Measurements from ENCODE around the gene CCDC186. TPM values are rescaled to one million over a fixed set of nuclear protein-coding genes. Genes with fewer than 3 reads are reported as not detected.
A peak's percentile ranks its signal among the peaks of the same experiment; 100 is the strongest.

The CCDC186 gene
- total RNA-seq, 2 donors from 2014 or later: 19.9 to 22.3 TPM

DNA sequence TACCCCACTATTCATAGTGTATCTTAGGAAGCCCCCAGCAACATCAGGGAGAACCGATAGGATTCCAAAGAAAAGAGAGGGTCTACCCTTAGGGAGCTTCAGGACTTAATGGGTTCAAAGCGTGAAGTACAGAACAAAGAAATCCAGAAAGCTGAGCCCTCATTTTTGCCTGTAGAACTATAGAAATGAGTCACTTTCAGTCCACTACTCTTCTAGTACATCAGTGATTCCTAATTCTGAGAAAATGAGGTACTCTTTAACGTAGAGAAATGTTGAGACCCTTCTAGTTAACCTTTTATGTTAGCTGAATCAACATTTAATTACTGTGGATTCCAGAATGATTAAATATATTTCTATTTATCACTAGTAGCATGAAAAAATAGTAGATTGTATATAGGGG lies 6.9 kb upstream of the CCDC186 start:
- no peak overlapping the region for H3K4me3 ChIP-seq (ENCODE audit: low read length)
- H3K4me1 Mint-ChIP-seq: peaks cover 3% of the 10 kb centered on the region
- H3K27me3 Mint-ChIP-seq (ENCODE audit: insufficient read depth): peaks cover 15% of the 10 kb centered on the region
- H3K9me3 ChIP-seq (ENCODE audit: control insufficient read depth, low read length): no peaks in the 10 kb centered on the region
- H3K36me3 Mint-ChIP-seq (ENCODE audit: low read depth): no peaks in the 10 kb centered on the region
- TF ChIP-seq, protein P1, sequence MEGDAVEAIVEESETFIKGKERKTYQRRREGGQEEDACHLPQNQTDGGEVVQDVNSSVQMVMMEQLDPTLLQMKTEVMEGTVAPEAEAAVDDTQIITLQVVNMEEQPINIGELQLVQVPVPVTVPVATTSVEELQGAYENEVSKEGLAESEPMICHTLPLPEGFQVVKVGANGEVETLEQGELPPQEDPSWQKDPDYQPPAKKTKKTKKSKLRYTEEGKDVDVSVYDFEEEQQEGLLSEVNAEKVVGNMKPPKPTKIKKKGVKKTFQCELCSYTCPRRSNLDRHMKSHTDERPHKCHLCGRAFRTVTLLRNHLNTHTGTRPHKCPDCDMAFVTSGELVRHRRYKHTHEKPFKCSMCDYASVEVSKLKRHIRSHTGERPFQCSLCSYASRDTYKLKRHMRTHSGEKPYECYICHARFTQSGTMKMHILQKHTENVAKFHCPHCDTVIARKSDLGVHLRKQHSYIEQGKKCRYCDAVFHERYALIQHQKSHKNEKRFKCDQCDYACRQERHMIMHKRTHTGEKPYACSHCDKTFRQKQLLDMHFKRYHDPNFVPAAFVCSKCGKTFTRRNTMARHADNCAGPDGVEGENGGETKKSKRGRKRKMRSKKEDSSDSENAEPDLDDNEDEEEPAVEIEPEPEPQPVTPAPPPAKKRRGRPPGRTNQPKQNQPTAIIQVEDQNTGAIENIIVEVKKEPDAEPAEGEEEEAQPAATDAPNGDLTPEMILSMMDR (conservative IDR thresholded peaks at IDR 0.05): no peak
- no peak overlapping the region for H3K27ac ChIP-seq (ENCODE audit: low read depth, low read length)
- no peak for DNase-seq
- WGBS, 2 experiments (ENCODE audit: insufficient coverage in 1 of 2, insufficient read length in 1 of 2): 83 to 92% methylated on average over 1 to 3 of the region's 3 CpGs
- no peak overlapping the region for H3K27ac Mint-ChIP-seq
- H3K4me3 Mint-ChIP-seq: no peak overlapping the region
- no peaks in the 10 kb centered on the region for H3K36me3 ChIP-seq (ENCODE audit: control insufficient read depth, insufficient read depth, low read length)
- no peaks in the 10 kb centered on the region for H3K27me3 ChIP-seq (ENCODE audit: control insufficient read depth, insufficient read depth, low read length, poor library complexity, severe bottlenecking)
- no peaks in the 10 kb centered on the region for H3K9me3 Mint-ChIP-seq
- no peak overlapping the region for H3K9ac ChIP-seq (ENCODE audit: extremely low read depth, low read length, poor library complexity, severe bottlenecking)
- no peaks in the 10 kb centered on the region for H3K4me1 ChIP-seq (ENCODE audit: control insufficient read depth, insufficient read depth, low read length)

DNA sequence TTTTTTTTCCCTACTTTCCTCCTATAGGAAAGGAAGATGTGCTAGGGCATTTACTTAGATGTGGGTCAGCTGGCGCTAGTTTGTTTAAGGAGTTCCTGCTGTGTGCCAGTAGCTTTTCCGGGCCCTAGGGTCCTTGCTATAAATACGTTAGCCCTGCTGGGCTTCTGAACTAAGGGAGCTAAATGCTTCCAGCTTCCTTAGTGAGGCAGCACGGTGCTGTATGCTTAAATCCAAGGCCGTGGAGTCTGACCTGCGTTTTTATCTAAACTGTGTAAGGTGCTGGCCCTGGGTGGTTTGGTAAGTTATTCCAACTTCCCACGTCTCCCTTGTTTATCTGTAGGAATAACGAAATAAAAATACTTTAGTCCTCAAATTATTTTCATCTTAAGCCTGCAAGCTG lies 5.7 kb upstream of the CCDC186 start:
- no peak overlapping the region for H3K27ac Mint-ChIP-seq
- DNase-seq: no peak
- H3K4me1 Mint-ChIP-seq: peaks cover 6% of the 10 kb centered on the region
- 82 to 86% methylated on average over 4 to 7 of the region's 8 CpGs for WGBS, 2 experiments (ENCODE audit: insufficient coverage in 1 of 2, insufficient read length in 1 of 2)
- H3K27me3 ChIP-seq (ENCODE audit: control insufficient read depth, insufficient read depth, low read length, poor library complexity, severe bottlenecking): peaks cover 3% of the 10 kb centered on the region
- H3K27me3 Mint-ChIP-seq (ENCODE audit: insufficient read depth): peaks cover 24% of the 10 kb centered on the region
- H3K9me3 ChIP-seq (ENCODE audit: control insufficient read depth, low read length): no peaks in the 10 kb centered on the region
- no peaks in the 10 kb centered on the region for H3K9me3 Mint-ChIP-seq
- no peaks in the 10 kb centered on the region for H3K4me1 ChIP-seq (ENCODE audit: control insufficient read depth, insufficient read depth, low read length)
- TF ChIP-seq, protein P1 (conservative IDR thresholded peaks at IDR 0.05): no peak
- no peak overlapping the region for H3K27ac ChIP-seq (ENCODE audit: low read depth, low read length)
- no peaks in the 10 kb centered on the region for H3K36me3 ChIP-seq (ENCODE audit: control insufficient read depth, insufficient read depth, low read length)
- no peak overlapping the region for H3K4me3 ChIP-seq (ENCODE audit: low read length)
- no peaks in the 10 kb centered on the region for H3K36me3 Mint-ChIP-seq (ENCODE audit: low read depth)
- no peak overlapping the region for H3K9ac ChIP-seq (ENCODE audit: extremely low read depth, low read length, poor library complexity, severe bottlenecking)
- H3K4me3 Mint-ChIP-seq: no peak overlapping the region

DNA sequence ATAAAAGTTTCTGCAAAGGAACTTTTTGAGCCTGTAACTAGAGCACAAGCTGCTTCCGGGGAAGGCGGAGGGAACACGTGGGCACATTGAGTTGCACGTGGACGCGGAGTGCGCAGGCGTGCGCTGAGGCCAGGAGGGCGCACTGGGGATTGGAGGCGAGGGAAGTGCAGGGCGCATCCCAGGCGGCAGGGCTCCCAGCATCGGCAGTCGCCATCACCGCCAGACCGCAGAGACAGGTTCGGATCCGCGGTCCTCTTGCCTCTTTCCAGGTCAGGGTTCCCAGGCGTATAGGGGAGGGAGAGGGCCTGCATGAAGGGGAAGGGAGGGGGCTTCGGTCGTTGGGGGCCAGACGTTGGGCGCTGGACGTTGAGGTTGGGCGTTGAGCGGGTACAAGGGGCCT lies 5.1 kb upstream of the CCDC186 start, which contains the start of gene TDRD1:
TDRD1 (plus strand) TSS at position 206 of the 400 bp plus-strand sequence. CDS start 8,479 bp downstream, outside the sequence.
- Mint-ChIP-seq H3K36me3 (ENCODE audit: low read depth) (no peaks in the 10 kb centered on the region), H3K4me3 (peak within 1 kb of the TSS; percentile 17), H3K9me3 (no peaks in the 10 kb centered on the region), H3K27me3 (ENCODE audit: insufficient read depth) (peaks cover 25% of the 10 kb centered on the region), H3K27ac (no peak within 1 kb of the TSS), H3K4me1 (peaks cover 7% of the 10 kb centered on the region)
- H3K27me3 ChIP-seq (ENCODE audit: control insufficient read depth, insufficient read depth, low read length, poor library complexity, severe bottlenecking): peaks cover 6% of the 10 kb centered on the region
- no peak within 1 kb of the TSS for H3K4me3 ChIP-seq (ENCODE audit: low read length)
- H3K36me3 ChIP-seq (ENCODE audit: control insufficient read depth, insufficient read depth, low read length): no peaks in the 10 kb centered on the region
- no peaks in the 10 kb centered on the region for H3K9me3 ChIP-seq (ENCODE audit: control insufficient read depth, low read length)
- no peaks in the 10 kb centered on the region for H3K4me1 ChIP-seq (ENCODE audit: control insufficient read depth, insufficient read depth, low read length)
- peak; percentile 57 for DNase-seq
- H3K9ac ChIP-seq (ENCODE audit: extremely low read depth, low read length, poor library complexity, severe bottlenecking): no peak within 1 kb of the TSS
- TF ChIP-seq, protein P1 (conservative IDR thresholded peaks at IDR 0.05): no peak
- 90 to 92% methylated on average over 23 to 28 of the region's 28 CpGs for WGBS, 2 experiments (ENCODE audit: insufficient coverage in 1 of 2, insufficient read length in 1 of 2)
- no peak within 1 kb of the TSS for H3K27ac ChIP-seq (ENCODE audit: low read depth, low read length)

All from endodermal cell (in vitro differentiated cells).